Stimulated activated CD8-positive, alpha-beta memory T cell treated with anti-CD3 and anti-CD28 coated beads, Interleukin-2, amount 100 ng/mL, for 48 hours (primary cell): Measurements from ENCODE around the gene IL7R.
"Not testable (repeated sequence)": the region's sequence is repeated elsewhere in the genome, so short reads cannot be mapped to it uniquely, and the experiment has no call there.

ENCODE experiments used
- DNase-seq, 2 donors: peaks; one replicate each; pipeline ENCODE4 v3.0.0-alpha.2; 2020; ENCODE audit warnings: low read depth in 2 of 2

The IL7R gene

DNA sequence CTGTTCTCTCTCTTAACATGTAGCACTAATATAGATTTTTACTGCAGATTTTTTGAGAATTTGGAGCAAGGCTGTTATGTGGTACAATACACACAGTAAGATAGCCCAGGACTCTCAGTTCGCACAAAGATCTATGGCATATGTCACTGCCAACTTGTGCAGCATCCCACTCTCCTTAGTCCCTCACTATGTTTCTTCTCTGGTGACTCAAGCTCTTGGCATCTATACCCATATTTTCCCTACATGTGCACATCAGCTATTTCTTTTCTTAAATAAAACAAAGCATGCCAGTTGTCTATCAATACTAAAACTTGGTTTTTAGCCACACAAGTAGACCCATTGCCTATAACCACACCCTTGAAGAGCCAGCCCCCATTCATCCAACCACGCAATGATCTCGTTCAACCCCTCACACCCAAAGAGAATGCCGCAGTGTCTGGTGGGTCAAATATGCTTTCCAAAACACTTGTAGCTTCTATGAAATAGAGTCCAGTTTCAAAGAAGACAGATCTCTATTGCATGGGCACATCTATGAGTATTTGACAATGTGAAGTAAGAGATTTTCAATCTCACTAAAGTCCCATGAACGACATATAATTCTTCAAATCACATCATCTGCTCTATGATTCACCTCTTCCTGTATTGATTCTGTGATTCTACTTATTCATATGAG is 18.2 kb upstream of the IL7R start:
- DNase-seq: no peak

DNA sequence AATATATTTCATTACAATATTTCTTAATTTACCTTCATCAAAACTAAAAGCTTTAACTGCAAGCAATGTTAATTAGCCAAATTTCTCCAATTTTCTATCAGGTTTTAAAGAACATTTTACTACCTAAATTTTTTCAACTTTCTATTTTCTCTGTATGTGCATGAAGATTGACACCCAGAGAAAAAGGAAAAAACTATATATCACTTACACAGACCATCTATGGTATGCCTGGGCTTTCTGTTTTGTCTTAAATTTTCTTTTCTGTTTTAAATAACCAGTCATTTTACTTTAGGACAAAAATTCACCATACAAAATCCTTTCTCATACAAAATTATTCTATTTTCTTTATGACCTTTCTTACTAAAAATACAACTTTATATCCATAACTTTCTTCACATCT is 13.8 kb upstream of the IL7R start:
- DNase-seq: no peak

DNA sequence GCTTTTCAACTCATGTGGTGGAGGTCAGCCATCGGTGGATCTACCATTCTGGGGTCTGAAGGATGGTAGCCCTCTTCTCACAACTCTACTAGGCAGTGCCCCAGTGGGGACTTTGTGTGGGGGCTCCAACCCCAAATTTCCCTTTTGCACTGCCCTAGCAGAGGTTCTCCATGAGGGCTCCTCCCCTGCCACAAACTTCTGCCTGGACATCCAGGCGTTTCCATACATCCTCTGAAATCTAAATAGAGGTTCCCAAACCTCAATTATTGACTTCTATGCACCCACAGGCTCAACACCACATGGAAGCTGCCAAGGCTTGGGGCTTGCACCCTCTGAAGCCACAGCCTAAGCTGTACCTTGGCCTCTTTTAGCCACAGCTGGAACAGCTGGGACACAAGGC is 11.2 kb upstream of the IL7R start:
- not testable (repeated sequence) for DNase-seq

DNA sequence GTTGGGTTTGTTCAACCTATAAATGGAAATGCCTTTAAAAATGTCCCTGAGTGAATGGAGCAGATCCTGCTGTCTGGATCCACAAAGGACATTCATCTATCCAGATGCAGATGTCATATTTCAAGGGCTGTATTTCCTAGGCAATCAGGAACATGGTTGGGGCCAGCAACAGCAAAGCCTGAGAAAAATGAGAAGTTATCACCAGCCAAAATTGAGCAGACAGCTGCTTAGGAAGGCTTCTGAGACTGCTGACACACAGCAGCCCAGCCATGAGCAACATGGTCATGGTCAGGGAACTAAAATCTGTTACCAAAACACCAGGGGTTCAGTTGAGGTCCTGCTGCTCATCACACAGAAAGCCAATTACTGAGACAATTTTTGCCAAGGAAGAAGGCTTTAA is 9.2 kb upstream of the IL7R start:
- DNase-seq: no peak

DNA sequence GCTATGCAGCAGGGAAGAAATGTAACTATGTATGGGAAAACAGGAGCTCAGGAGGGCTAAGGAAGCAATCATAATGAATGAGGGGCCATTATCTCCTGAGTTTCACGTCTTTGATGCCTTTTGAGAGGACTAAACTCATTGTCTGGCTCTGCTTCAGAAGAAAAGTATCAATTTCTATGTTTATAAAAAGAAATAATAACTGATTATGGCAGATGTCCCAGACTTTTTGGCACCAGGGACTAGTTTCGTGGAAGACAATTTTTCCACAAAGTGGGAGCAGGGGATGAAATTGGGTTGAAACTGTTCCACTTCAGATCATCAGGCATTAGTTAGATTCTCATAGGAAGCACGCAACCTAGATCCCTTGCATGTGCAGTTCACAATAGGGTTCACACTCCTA is 8.7 kb upstream of the IL7R start:
- DNase-seq: no peak

DNA sequence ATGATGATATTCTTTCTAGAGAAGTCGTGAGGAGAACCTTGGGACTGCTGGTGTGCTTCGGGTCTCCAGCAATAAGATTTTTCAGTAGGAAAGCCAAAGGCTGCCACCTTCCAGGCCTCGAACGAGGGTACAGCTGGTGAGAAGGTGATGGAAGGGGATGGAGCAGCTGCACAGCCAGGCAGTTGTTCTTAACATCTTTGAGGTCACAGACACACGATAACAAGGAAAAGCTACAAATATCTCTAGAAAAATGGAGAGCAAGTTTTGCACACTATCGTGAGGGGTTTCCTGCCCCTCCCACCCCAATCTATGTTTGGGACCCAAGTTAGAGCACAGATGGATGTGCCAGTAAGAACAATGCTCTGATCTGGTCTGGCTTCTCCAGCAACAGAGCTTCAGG is 6.8 kb upstream of the IL7R start:
- no peak for DNase-seq

DNA sequence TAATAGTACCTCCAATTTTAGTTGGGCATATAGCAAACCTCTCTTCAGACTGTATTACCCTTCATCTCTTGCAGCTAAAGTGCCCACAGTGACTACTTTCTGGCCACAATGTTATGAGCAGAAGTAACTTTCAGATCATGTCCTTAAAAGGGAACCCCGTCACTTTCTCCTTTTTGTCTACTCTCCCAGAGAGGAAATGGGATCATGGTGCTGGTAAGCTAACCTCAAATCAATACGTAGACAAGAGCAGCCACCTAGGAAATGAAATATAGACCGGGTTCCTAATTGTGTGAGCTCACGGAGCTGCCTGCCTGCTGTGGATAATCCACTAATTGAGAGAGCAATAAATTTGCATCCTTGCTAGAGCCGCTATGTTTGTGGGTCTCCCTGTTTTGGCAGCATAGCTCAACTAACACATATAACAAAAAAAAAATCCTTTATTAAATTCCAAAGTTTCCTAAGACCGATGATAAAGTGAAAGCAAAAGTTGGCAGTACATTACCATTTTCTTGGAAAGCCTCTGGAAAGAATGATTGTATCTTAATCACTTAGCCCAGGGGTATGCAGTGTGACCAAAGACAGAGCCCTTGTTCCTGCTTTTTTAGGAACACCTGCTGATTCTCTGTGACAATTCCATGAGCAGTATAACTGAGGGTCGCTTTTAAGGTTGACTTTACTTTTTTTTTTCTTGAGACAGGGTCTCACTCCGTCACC is 5.6 kb upstream of the IL7R start:
- DNase-seq: no peak

DNA sequence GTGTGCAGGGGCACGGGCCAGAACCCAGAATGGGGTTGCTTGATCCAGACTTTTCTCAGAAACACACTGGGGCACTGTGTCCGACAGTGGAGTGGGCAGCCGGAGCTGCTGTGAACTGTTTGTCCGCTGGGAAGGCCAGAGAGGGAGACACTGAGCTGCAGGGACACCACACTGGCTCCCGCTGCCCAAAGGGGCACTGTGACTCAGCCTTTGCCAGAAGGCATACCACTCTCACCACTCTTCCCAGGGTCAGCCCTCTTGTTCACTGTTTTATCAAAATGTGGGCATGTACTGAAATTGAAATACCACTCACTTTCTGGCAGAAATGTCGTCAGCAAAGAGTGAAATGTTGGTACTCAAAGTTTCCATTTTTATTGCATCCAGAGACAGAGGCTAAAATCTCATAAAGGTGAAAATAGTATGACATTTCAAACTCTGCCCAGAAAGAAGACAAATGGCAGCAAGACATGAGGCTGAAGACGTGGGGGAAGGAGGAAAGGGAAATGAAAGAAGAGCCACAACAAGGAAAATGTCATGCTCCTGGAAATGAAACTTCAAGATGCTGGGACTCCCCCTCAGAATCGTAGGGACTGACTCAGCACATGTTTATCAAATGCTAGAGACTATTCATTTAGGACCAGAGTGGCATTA is 4.5 kb upstream of the IL7R start:
- no peak for DNase-seq

DNA sequence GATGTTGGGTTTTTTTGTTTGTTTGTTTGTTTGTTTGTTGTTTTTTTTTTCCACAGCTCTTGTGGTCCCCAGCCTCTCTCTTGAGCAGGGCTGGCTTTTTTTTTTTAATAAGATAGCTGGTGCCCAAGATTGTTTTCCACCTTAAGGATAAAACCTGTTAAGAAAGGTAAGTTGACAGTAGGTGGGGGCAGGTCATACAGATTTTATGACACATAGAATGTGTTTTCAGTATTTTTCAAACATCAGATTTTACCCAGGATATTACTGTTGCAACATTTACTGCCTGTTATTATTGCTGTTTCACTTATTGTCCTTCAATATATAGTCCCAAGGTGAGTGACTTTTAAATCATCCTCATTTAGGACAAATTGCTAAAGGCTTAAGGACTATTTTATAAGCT is 3.9 kb upstream of the IL7R start:
- no peak for DNase-seq

DNA sequence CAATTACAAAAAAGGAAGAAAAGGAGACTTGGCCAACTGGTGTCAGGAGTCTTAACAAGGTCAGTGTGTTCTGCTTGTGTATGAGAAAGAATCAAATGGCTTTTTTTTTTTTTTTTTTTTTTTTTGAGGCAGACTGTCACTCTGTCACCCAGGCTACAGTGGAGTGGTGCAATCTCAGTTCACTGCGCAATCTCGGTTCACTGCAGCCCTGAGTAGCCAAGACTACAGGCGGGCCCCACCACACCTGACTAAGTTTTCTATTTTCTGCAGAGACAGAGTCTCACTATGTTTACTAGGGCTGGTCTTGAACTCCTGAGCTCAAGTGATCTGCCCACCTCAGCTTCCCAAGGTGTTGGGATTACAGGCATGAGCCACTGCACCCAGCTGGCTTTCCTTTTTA is 3.1 kb upstream of the IL7R start:
- DNase-seq: peak in 1 of 2 donors; percentile 59

DNA sequence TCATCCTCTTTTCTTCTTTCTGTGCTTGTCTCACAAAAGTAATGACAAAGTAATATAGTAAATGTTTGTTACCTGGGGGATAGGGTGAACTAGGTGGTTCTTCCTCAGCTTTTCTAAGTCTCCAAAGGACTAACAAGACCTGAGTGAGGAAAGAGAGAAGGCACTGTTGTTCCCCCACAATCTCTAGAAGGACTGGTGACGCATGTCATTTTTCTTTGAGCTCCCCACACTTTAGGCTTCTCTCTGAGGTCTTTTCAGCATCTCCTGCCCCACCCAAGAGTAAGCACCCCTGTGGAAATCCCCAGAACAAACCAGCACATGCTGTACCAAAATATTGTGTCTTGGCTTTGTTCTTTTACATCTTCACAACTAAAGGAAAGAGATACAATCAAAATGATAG is 2.4 kb upstream of the IL7R start:
- DNase-seq: no peak

DNA sequence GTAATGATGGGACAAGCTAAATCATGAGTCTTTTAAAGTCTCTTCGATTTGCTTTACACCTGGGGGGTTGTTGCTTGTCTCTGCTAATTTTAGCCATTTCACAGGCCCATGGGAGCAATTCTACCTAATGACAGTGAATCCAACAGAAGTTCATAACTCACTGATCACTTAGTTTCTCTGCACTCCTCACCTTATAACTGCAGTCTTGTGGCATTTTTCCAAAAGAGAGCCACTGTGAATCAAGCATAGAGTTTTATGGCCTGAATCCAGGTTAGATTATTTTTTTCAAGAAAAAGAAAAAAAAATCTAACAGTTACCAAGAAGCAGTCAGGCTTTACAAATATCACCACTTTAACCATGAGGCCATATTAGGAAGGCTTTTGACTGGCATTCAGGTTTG is 1.5 kb upstream of the IL7R start:
- DNase-seq: no peak

DNA sequence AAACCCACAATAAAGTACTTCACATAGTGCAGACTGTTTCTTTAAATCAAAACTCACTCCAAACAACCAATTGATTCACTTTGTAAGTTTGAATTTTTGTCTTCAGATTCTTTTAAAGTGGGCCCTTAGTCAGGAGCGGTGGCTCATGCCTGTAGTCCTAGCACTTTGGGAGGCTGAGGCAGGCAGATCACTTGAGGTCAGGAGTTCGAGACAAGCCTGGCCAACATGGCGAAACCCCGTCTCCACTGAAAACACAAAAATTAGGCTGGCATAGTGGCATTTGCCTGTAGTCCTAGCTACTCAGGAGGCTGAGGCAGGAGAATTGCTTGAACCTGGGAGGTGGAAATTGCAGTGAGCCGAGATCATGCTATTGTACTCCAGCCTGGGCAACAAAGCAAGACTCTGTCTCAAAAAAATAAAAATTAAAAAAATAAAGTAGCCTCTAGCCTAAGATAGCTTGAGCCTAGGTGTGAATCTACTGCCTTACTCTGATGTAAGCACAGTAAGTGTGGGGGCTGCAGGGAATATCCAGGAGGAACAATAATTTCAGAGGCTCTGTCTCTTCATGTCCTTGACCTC is 416 bp upstream of the IL7R start:
- DNase-seq: not testable (repeated sequence)

DNA sequence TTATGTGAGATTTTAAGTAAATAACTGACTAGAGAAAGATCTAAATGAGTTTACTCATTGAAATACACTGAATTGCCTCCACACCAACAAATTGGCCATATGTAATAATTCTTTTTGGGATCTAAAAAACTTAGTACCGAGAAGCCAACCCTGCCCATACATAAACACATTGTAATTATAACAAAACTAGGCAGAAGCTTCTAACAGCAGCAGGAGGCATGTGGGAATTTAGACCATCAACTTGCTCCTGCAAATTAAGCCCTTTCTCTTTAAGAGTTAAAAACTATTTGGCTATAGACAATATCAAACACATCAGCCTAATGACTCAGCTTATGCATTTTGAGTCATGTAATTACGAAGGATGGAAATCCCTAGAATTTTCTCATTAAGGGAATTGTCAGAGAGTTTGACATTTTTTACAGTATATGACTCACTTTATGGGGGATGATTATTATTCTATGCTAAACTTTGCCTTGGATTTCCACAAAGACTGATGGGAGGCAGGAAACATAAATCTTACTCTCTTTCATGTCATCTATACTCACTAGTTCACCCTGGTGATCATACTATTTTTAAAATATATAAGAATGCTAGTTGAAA is 1.0 kb downstream of the IL7R start:
- DNase-seq: no peak

DNA sequence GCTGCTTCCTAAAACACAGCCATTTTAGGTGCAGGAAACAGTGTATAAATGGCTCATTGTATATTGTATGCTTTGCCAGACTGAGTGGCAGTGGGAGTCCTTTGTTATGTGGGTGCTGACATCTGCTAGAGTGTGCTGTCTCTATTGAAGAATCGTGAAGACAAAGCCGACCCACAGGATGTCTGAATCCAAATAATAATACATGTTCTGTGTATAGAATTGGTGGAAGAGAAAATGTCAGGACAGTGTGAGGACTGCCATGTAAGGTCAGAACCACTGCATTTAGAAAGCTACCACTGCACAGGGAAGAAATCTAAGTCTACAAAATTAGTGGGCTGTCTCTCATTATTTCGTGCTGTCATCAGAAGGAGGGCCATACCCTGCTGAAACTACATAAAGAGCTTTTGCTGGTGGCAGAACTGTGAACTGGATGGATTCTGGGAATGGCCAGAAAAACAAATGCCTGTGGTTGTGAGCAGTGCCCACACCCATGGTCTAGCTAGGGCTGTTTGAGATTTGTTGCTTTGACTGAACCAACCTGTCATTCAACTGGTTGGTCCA is 2.5 kb downstream of the IL7R start:
- no peak for DNase-seq

DNA sequence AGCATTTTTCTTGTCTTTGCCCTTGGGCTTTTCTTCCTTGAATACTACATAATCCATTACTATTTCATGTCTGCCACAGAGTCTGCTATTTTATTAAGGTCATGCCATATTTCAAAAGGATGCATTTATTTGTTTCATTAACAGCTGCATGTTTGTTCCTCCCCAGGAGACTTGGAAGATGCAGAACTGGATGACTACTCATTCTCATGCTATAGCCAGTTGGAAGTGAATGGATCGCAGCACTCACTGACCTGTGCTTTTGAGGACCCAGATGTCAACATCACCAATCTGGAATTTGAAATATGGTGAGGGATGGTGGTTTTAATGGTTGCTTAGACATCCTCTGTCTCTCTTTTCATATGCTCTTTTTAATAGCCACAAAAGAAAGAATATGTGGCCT is 4.0 kb downstream of the IL7R start:
- DNase-seq: no peak

DNA sequence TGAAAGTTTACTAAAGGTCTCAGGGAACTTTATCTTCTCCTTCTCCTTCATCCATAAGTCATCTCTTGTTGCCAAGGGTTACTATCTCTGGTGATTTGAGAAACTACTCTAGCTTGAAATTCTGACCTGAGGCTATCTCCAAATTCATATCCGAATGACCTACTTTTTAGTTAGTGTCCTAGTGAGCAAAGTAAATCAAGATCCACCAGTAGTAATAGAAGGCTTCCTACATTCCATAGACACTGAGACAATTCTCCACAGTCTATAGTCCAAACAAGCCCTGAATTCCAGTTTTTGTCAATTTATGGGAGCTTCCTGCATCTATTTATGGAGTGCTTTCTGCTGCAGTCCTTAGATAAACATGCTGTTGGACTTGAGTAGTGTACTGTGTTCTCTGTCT is 5.0 kb downstream of the IL7R start:
- DNase-seq: no peak

DNA sequence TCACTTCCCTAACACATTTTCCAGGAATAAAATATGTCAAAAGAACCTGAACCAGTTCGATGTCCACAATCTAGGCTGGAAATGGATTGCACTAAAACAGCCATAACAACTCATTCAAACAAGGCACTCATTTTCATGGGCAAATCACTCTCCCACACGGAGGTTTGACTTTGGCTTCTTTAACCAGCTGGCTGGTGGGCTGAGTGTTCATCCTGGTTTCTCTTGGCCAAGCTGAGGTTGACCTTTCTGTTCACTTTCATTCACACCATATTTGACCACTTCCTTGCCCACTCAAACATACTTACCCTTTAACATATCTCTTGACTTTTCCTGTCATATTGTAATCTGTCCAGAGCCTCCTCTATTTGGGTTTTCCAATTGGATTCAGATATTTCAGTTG is 5.4 kb downstream of the IL7R start:
- DNase-seq: no peak

DNA sequence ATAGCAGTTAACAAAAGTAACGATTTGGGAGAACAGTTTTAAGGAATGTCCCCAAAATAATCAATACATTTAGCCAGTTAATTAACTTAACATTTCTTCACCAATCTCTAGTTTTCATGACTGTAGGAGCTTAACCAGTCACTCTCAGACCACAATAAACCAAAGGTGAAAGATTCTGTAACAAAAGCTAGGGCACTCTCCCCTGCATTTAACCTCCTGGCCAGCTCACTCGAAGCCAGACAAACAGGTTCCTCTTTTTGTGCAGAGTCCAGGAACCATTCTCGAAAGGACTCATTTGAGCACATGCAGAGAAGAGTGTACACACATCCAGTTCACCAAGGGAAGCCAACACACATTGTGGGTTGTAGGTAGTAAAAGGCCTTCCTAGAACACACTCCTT is 6.5 kb downstream of the IL7R start:
- DNase-seq: no peak

DNA sequence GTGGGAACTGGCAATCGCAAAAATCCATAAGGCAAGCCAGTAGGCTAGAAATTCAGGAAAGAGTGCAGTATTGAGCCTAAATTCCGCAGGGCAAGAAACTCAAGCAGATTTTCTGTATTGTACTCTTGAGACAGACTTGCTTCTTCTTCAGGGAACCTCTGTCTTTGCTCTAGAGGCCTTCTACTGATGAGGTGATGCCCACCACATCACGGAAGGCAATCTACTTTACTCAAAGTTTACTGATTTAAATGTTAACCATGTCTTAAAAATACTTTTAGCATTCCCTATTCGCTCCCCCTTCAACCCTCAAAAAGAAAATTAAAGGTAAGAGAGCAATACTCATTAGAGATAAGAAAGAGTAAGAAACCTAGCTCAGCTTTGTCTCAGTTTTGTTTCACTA is 11.3 kb downstream of the IL7R start:
- DNase-seq: no peak

DNA sequence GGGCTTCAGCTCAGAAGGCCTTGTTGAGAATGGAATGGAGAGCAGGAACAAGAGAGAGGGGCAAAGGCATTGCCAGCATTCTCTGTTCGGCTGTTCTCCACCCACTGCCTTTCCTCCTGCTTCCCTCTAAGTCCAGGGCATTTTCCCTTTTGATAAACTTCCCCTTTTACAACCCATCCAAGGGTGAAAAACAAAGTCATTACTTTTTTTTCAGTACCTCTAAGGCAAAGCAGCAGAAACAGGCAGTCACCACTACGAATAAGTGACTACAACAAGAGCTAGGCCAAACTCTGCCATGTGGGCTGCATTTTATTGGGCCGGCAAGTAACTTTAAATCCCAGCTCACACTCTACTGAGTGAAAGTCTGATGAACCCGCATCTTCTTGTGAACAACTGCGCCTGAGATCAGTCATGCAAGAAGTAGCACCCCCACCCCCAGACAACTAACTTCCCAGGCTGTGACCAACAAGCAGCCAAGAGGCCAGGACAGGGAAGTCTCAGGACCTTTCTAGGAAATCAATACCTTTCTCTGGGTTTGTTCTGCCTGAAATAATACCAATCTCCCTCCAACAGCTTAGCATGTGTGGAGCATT is 13.1 kb downstream of the IL7R start:
- no peak for DNase-seq

DNA sequence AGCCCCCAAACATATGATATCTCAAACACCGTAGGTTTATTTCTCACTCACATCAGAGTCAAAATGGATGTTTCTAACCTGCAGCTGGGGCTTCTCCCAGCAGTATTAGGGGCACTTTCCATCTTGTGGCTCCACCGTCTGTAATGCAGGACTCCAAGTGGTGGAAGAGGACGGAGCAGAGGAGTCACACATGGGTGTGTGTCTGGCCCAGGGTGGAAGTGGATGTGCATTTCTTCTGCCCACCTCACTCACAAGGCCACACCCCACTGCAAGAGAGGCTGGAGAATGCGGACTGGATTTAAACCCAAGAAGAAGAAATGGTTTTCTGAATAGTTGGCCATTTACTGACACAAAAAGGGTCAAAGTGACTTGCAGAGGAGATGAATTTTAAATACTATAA is 13.9 kb downstream of the IL7R start:
- no peak for DNase-seq
